Neural cell (in vitro differentiated cells): ENCODE results near the gene GALR1.

Source experiments
- CTCF ChIP-seq: fragments of 450-650 bp; IDR thresholded peaks from 2 replicates; pipeline ENCODE4 v1.5.1; 2014; ENCODE audit warnings: antibody characterized with exemption, mild to moderate bottlenecking, moderate library complexity; ENCODE audit not compliant: poor library complexity, severe bottlenecking
- EZH2 ChIP-seq: fragments of 200-600, 300-800 bp; shearing (Covaris generic), sonication (generic); IDR thresholded peaks from 2 replicates; pipeline ENCODE4 v1.6.1; 2014; ENCODE audit warnings: antibody characterized with exemption, low read length, borderline replicate concordance, mild to moderate bottlenecking; ENCODE audit not compliant: insufficient read depth, poor library complexity, severe bottlenecking
- POLR2AphosphoS5 ChIP-seq: IDR thresholded peaks from 2 replicates; pipeline ENCODE4 v1.6.1; 2012
- RAD21 ChIP-seq: fragments of 450-650 bp; conservative IDR thresholded peaks from 2 replicates; pipeline ENCODE4 v1.6.1; 2014; ENCODE audit warnings: antibody characterized with exemption, mild to moderate bottlenecking, moderate library complexity
- REST ChIP-seq: IDR thresholded peaks from 2 replicates; pipeline ENCODE4 v1.6.1; 2012; ENCODE audit warnings: borderline replicate concordance

GRCh38 chr18:77222464-77222863 lies 27.2 kb upstream of the GALR1 start:
- TF ChIP-seq CTCF: no peak
- TF ChIP-seq RAD21: no peak
- TF ChIP-seq POLR2AphosphoS5: no peak
- TF ChIP-seq REST: no peak
- TF ChIP-seq EZH2: no peak
